ACC112 (cell line): ENCODE measurements around the gene ZBED1.
"Not testable (repeated sequence)": the region's sequence is repeated elsewhere in the genome, so short reads cannot be mapped to it uniquely, and the experiment has no call there.

Experiments used
- H2AFZ ChIP-seq: fragments of 200-600 bp; sonication (generic); one replicate; pipeline ENCODE4 v1.6.0; 2017; ENCODE audit warnings: antibody characterized with exemption, low read length; ENCODE audit not compliant: unreplicated experiment
- H3K27ac ChIP-seq: fragments of 200-600 bp; sonication (generic); 2 replicates; pipeline ENCODE4 v1.5.1; 2014; ENCODE audit warnings: low read depth, mild to moderate bottlenecking, antibody characterized with exemption, low read length, moderate library complexity
- H3K27me3 ChIP-seq: fragments of 200-600 bp; sonication (generic); 2 replicates; pipeline ENCODE4 v1.6.1; 2014; ENCODE audit warnings: mild to moderate bottlenecking, antibody characterized with exemption, low read length, moderate library complexity, mixed read lengths; ENCODE audit not compliant: insufficient read depth
- H3K36me3 ChIP-seq: fragments of 200-600 bp; sonication (generic); 2 replicates; pipeline ENCODE4 v1.6.1; 2016; ENCODE audit warnings: mild to moderate bottlenecking, antibody characterized with exemption, low read length, moderate library complexity, mixed read lengths; ENCODE audit not compliant: insufficient read depth
- H3K4me1 ChIP-seq: fragments of 200-600 bp; sonication (generic); one replicate; pipeline ENCODE4 v1.6.1; 2016; ENCODE audit warnings: low read length, mixed read lengths; ENCODE audit not compliant: insufficient read depth, unreplicated experiment, control insufficient read depth
- H3K4me3 ChIP-seq: fragments of 200-600 bp; sonication (generic); 2 replicates; pipeline ENCODE4 v1.5.1; 2014; ENCODE audit warnings: mild to moderate bottlenecking, low read depth, low read length
- H3K79me2 ChIP-seq: fragments of 200-600 bp; sonication (generic); one replicate; pipeline ENCODE4 v1.6.0; 2016; ENCODE audit warnings: low read length; ENCODE audit not compliant: control insufficient read depth, unreplicated experiment, insufficient read depth

ZBED1 gene

GRCh38 chrX:2471641-2472040 lies 29.1 kb downstream of the ZBED1 start:
- Histone ChIP-seq H3K4me3 (no peak overlapping the region), H3K79me2 (peaks cover 47% of the 10 kb centered on the region), H3K27ac (no peak overlapping the region), H3K36me3 (peaks cover 3% of the 10 kb centered on the region; the same call in 1 of the 2 replicates), H2AFZ (no peak overlapping the region), H3K4me1 (no peaks in the 10 kb centered on the region), H3K27me3 (no peaks in the 10 kb centered on the region)

GRCh38 chrX:2471126-2471525 lies 29.6 kb downstream of the ZBED1 start:
- not testable (repeated sequence) for H2AFZ ChIP-seq, H3K4me1 ChIP-seq, H3K27me3 ChIP-seq, H3K36me3 ChIP-seq, H3K4me3 ChIP-seq, H3K27ac ChIP-seq
- peaks cover 46% of the 10 kb centered on the region for H3K79me2 ChIP-seq

GRCh38 chrX:2469852-2470251 lies 30.9 kb downstream of the ZBED1 start:
- H2AFZ ChIP-seq, H3K27ac ChIP-seq, H3K27me3 ChIP-seq, H3K36me3 ChIP-seq, H3K4me1 ChIP-seq, H3K4me3 ChIP-seq: not testable (repeated sequence)
- H3K79me2 ChIP-seq = peaks cover 45% of the 10 kb centered on the region

GRCh38 chrX:2469196-2469685 lies 31.5 kb downstream of the ZBED1 start:
- Histone ChIP-seq H2AFZ (no peak overlapping the region), H3K4me1 (no peaks in the 10 kb centered on the region), H3K79me2 (peaks cover 43% of the 10 kb centered on the region), H3K27me3 (no peaks in the 10 kb centered on the region), H3K4me3 (no peak overlapping the region), H3K27ac (no peak overlapping the region), H3K36me3 (peaks cover 3% of the 10 kb centered on the region; the same call in 1 of the 2 replicates)

- Histone ChIP-seq H2AFZ (no peak overlapping the region), H3K79me2 (peaks cover 43% of the 10 kb centered on the region), H3K27me3 (no peaks in the 10 kb centered on the region), H3K4me3 (no peak overlapping the region), H3K4me1 (no peaks in the 10 kb centered on the region), H3K36me3 (peaks cover 3% of the 10 kb centered on the region; the same call in 1 of the 2 replicates), H3K27ac (no peak overlapping the region)
Observed at GRCh38 chrX:2468261-2469195, 32.2 kb downstream of the ZBED1 start.

GRCh38 chrX:2466876-2467656 lies 33.7 kb downstream of the ZBED1 start:
- H3K4me3 ChIP-seq = no peak overlapping the region
- H3K79me2 ChIP-seq = peaks cover 45% of the 10 kb centered on the region
- peaks cover 3% of the 10 kb centered on the region; the same call in 1 of the 2 replicates for H3K36me3 ChIP-seq
- no peak overlapping the region for H3K27ac ChIP-seq
- H2AFZ ChIP-seq = no peak overlapping the region
- no peaks in the 10 kb centered on the region for H3K4me1 ChIP-seq
- H3K27me3 ChIP-seq = no peaks in the 10 kb centered on the region

GRCh38 chrX:2464677-2465166 lies 36.1 kb downstream of the ZBED1 start:
- H3K79me2 ChIP-seq = peaks cover 38% of the 10 kb centered on the region
- H3K36me3 ChIP-seq = peaks cover 1% of the 10 kb centered on the region; the same call in 1 of the 2 replicates
- H3K27me3 ChIP-seq = no peaks in the 10 kb centered on the region
- H3K4me3 ChIP-seq = no peak overlapping the region
- H2AFZ ChIP-seq = no peak overlapping the region
- H3K27ac ChIP-seq = no peak overlapping the region
- H3K4me1 ChIP-seq = no peaks in the 10 kb centered on the region

GRCh38 chrX:2463973-2464676 lies 36.7 kb downstream of the ZBED1 start:
- no peaks in the 10 kb centered on the region for H3K4me1 ChIP-seq
- no peaks in the 10 kb centered on the region for H3K27me3 ChIP-seq
- H3K4me3 ChIP-seq = no peak overlapping the region
- peaks cover 32% of the 10 kb centered on the region for H3K79me2 ChIP-seq
- H2AFZ ChIP-seq = no peak overlapping the region
- no peak overlapping the region for H3K27ac ChIP-seq
- no peaks in the 10 kb centered on the region for H3K36me3 ChIP-seq

- not testable (repeated sequence) for H3K4me3 ChIP-seq, H3K27me3 ChIP-seq, H3K27ac ChIP-seq, H3K4me1 ChIP-seq, H2AFZ ChIP-seq, H3K36me3 ChIP-seq
- peaks cover 29% of the 10 kb centered on the region for H3K79me2 ChIP-seq
Observed at GRCh38 chrX:2463481-2463880, 37.3 kb downstream of the ZBED1 start.

GRCh38 chrX:2462780-2463179 lies 38.0 kb downstream of the ZBED1 start:
- no peaks in the 10 kb centered on the region for H3K36me3 ChIP-seq
- H3K27me3 ChIP-seq = no peaks in the 10 kb centered on the region
- no peak overlapping the region for H3K27ac ChIP-seq
- H2AFZ ChIP-seq = no peak overlapping the region
- H3K79me2 ChIP-seq = peaks cover 25% of the 10 kb centered on the region
- H3K4me3 ChIP-seq = no peak overlapping the region
- H3K4me1 ChIP-seq = no peaks in the 10 kb centered on the region
